Tibial nerve (tissue), 4 donors: ENCODE data around the gene PRLR. TPM values are rescaled to one million over a fixed set of nuclear protein-coding genes. Genes with fewer than 3 reads are reported as not detected.

Source experiments
- DNase-seq, 2 donors: peaks; one replicate each; pipeline ENCODE4 v3.0.0-alpha.2; 2019; ENCODE audit warnings: low spot score in 2 of 2
- H3K27ac ChIP-seq, 4 donors: fragments of 200-600 bp; sonication (generic) in 3 of 4; one replicate each; pipeline ENCODE4 v1.5.1; 2017 to 2019; ENCODE audit warnings: mild to moderate bottlenecking in 1 of 4
- H3K27me3 ChIP-seq, 2 donors: fragments of 200-600 bp; sonication (generic) in 1 of 2; one replicate each; pipeline versions ENCODE4 v1.5.1 to v1.6.0; 2017 to 2019
- H3K36me3 ChIP-seq, 3 donors: fragments of 200-600 bp; sonication (generic); one replicate each; pipeline ENCODE4 v1.5.1; 2018 to 2019
- H3K4me1 ChIP-seq, 4 donors: fragments of 200-600 bp; sonication (generic) in 3 of 4; one replicate each; pipeline ENCODE4 v1.5.1; 2017 to 2019
- H3K4me3 ChIP-seq, 4 donors: fragments of 200-600 bp; sonication (generic) in 3 of 4; one replicate each; pipeline ENCODE4 v1.5.1; 2017 to 2019; ENCODE audit warnings: mild to moderate bottlenecking in 1 of 4, moderate library complexity in 1 of 4
- H3K9me3 ChIP-seq, 4 donors: fragments of 200-600 bp; sonication (generic) in 3 of 4; one replicate each; pipeline ENCODE4 v1.5.1; 2017 to 2019
- CTCF ChIP-seq, 5 experiments: fragments of 200-600 bp in 3 of 5; fragments of 450-650 bp in 2 of 5; sonication (generic) in 3 of 5; IDR thresholded peaks; one replicate each; pipeline ENCODE4 v1.5.1; 2016 to 2019; ENCODE audit warnings: antibody characterized with exemption in 5 of 5, mild to moderate bottlenecking in 3 of 5, moderate library complexity in 2 of 5
- EP300 ChIP-seq, 2 donors: sonication (generic); formaldehyde crosslinking; IDR thresholded peaks; one replicate each; pipeline ENCODE4 v1.6.1; 2017; ENCODE audit warnings: antibody characterized with exemption in 2 of 2, mild to moderate bottlenecking in 1 of 2
- POLR2A ChIP-seq, 2 donors: fragments of 450-650 bp; IDR thresholded peaks; one replicate each; pipeline ENCODE4 v1.6.1; 2017; ENCODE audit warnings: antibody characterized with exemption in 2 of 2, mild to moderate bottlenecking in 2 of 2, moderate library complexity in 2 of 2
- WGBS, 2 donors: methylation state at CpG; one replicate each; pipeline ENCODE4 v1.1.5; 2018; 5-methylcytosine and 5-hydroxymethylcytosine counted together
- total RNA-seq, 4 donors: library from RNA; depleted of rRNA; stranded (reverse); fragments of >200 nt; gene quantifications; one replicate each; pipeline ENCODE4 v1.1.0, GENCODE V29; 2016

The PRLR gene
- total RNA-seq, 4 donors from 2014 or later, result 0.84 to 5.3 (median 4.0) TPM

DNA sequence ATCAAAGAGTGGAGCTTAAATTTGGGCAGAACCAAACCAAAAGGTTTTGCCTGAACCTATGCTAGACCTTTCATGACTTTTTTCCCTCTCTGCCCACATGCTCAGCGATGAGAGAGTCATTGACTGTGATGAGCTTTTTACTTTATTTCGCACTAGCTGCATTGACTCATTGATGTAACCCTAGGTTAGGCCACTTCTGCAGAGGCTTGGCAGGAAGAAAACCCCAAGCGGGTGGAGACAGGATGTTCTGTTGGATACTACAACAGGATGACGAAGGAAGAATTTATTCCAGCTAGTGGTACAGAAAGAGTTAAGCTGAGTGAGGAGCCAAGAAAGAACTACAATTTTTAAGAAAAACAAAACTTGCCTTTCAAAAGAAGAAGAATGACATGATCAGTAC is 201.0 kb downstream of the PRLR start:
- Histone ChIP-seq H3K27me3 (no peaks in the 10 kb centered on the region), H3K9me3 (no peaks in the 10 kb centered on the region), H3K4me3 (no peak overlapping the region), H3K36me3 (no peaks in the 10 kb centered on the region), H3K4me1 (no peaks in the 10 kb centered on the region), H3K27ac (no peak overlapping the region)
- DNase-seq, result no peak
- WGBS, 2 donors, result 51 to 53% methylated on average over 4 of the region's 4 CpGs
- TF ChIP-seq EP300 (IDR thresholded peaks at IDR 0.05) (no peak), CTCF (IDR thresholded peaks at IDR 0.05) (no peak), POLR2A (IDR thresholded peaks at IDR 0.05) (no peak)

DNA sequence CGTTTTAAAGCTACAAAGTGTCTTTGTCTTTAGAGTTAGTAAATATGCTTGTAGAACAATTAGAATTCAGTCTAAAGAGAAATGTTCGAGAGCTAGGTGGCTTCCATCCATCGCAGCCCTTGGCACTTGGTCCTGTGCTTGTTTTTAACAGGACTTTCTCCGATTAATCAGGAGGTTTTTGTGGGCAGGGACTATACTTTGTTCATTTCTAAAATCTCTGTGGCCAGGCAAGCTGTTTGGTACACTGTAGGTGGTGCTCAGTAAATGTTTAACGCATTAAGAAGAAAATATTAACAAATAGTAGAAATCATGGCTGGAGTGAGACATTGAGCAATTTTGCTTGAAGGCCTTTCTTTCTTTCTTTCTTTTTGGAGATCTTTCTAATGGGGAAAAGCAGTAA is 203.3 kb downstream of the PRLR start:
- Histone ChIP-seq H3K27ac (no peak overlapping the region), H3K4me3 (no peak overlapping the region), H3K36me3 (no peaks in the 10 kb centered on the region), H3K4me1 (no peaks in the 10 kb centered on the region), H3K9me3 (no peaks in the 10 kb centered on the region), H3K27me3 (no peaks in the 10 kb centered on the region)
- no peak for TF ChIP-seq EP300 (IDR thresholded peaks at IDR 0.05)
- TF ChIP-seq POLR2A (IDR thresholded peaks at IDR 0.05), result no peak
- TF ChIP-seq CTCF (IDR thresholded peaks at IDR 0.05), result no peak
- no peak for DNase-seq
- 67 to 71% methylated on average over 5 of the region's 5 CpGs for WGBS, 2 donors

DNA sequence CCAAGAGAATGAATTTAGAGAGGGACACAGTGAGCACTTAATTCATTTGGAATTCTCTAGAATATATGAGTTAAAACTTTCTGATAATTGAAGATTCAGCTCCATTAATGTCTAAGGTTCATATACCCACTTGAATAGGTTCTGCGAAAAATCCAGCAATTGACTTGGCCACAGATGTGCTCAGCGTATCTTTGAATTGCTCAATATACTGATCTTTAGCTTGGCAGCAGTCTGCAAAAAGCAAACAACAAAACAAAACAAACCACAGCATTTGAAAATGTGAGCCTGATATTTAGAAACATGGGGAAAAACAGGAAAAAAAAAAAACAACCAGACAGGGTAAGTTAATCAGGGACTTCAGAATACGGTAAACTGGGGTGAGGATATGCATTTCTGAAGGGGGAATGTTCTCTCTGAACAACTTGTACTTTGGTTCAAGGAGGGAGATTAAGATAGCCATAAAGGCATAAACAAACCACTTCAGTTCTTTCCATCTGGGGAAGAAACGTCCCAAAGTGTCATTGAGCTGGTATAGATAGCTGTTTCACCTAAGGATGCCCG is 203.9 kb downstream of the PRLR start:
- WGBS, 2 donors, result 61 to 67% methylated on average over 5 of the region's 5 CpGs
- H3K27me3 ChIP-seq, result no peaks in the 10 kb centered on the region
- no peak for TF ChIP-seq CTCF (IDR thresholded peaks at IDR 0.05)
- no peak for TF ChIP-seq POLR2A (IDR thresholded peaks at IDR 0.05)
- TF ChIP-seq EP300 (IDR thresholded peaks at IDR 0.05), result no peak
- no peak for DNase-seq
- no peaks in the 10 kb centered on the region for H3K9me3 ChIP-seq
- no peaks in the 10 kb centered on the region for H3K4me1 ChIP-seq
- no peak overlapping the region for H3K4me3 ChIP-seq
- no peak overlapping the region for H3K27ac ChIP-seq
- H3K36me3 ChIP-seq, result no peaks in the 10 kb centered on the region

DNA sequence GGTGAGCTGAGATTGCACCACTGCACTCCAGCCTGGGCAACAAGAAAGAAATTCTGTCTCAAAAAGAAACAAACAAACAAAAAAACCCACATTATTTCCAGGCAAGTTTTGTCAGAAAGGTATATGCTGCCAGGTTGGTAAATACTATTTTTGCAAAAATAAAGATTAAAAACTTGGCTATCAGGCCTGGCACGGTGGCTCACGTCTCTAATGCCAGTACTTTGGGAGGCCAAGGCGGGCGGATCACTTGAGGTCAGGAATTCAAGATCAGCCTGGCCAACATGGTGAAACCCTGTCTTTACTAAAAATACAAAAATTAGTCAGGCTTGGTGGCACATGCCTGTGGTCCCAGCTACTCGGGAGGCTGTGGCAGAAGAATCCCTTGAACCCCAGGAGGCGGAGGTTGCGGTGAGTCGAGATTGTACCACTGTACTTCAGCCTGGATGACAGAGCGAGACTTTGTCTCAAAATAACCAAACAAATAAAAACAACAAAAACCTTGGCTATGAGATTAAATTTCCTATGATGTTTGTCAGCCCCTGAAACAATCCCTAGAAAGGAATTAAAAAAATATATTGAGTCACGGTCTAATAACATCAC is 205.3 kb downstream of the PRLR start:
- Histone ChIP-seq H3K36me3 (no peaks in the 10 kb centered on the region), H3K4me3 (no peak overlapping the region), H3K27me3 (no peaks in the 10 kb centered on the region), H3K9me3 (no peaks in the 10 kb centered on the region), H3K27ac (no peak overlapping the region), H3K4me1 (no peaks in the 10 kb centered on the region)
- 88 to 93% methylated on average over 10 of the region's 10 CpGs for WGBS, 2 donors
- no peak for DNase-seq
- TF ChIP-seq EP300 (IDR thresholded peaks at IDR 0.05) (no peak), CTCF (IDR thresholded peaks at IDR 0.05) (no peak)

GRCh38 chr5:35023391-35024178 is 206.7 kb downstream of the PRLR start:
- 72 to 78% methylated on average over 7 of the region's 7 CpGs for WGBS, 2 donors
- no peak for DNase-seq
- TF ChIP-seq CTCF (IDR thresholded peaks at IDR 0.05), result no peak
- no peak for TF ChIP-seq EP300 (IDR thresholded peaks at IDR 0.05)
- no peak for TF ChIP-seq POLR2A (IDR thresholded peaks at IDR 0.05)
- H3K27me3 ChIP-seq, result no peaks in the 10 kb centered on the region
- H3K9me3 ChIP-seq, result no peaks in the 10 kb centered on the region
- no peaks in the 10 kb centered on the region for H3K36me3 ChIP-seq
- no peak overlapping the region for H3K4me3 ChIP-seq
- H3K27ac ChIP-seq, result no peak overlapping the region
- no peaks in the 10 kb centered on the region for H3K4me1 ChIP-seq
